ENCODE data around the gene KPNA2. TPM values are rescaled to one million over a fixed set of nuclear protein-coding genes. Genes with fewer than 3 reads are reported as not detected.

Gene KPNA2
- total and polyA plus RNA-seq, 2 of the 13 experiments (the other 11 are each of a cell fraction or from before 2014, with no cell fraction given): 111 to 305 TPM

DNA sequence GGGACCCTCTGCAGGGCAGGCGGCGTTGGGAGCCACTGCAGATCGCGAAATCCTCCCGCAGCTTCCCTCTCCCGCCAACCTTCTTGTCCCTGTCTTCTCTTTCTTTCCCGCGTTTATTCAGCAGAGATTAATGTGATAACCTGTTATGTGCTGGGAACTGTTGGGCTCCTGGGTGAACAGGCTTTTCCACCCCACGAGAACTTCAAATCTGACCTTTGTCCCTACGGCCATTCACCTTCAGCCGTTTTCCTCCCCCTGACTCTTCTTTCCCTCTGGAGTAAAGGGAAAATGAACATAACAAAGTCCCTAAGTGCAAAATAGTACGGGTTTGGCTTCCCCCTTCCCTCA is 15.2 kb upstream of the KPNA2 start (continued):
- TF ChIP-seq, protein P1, sequence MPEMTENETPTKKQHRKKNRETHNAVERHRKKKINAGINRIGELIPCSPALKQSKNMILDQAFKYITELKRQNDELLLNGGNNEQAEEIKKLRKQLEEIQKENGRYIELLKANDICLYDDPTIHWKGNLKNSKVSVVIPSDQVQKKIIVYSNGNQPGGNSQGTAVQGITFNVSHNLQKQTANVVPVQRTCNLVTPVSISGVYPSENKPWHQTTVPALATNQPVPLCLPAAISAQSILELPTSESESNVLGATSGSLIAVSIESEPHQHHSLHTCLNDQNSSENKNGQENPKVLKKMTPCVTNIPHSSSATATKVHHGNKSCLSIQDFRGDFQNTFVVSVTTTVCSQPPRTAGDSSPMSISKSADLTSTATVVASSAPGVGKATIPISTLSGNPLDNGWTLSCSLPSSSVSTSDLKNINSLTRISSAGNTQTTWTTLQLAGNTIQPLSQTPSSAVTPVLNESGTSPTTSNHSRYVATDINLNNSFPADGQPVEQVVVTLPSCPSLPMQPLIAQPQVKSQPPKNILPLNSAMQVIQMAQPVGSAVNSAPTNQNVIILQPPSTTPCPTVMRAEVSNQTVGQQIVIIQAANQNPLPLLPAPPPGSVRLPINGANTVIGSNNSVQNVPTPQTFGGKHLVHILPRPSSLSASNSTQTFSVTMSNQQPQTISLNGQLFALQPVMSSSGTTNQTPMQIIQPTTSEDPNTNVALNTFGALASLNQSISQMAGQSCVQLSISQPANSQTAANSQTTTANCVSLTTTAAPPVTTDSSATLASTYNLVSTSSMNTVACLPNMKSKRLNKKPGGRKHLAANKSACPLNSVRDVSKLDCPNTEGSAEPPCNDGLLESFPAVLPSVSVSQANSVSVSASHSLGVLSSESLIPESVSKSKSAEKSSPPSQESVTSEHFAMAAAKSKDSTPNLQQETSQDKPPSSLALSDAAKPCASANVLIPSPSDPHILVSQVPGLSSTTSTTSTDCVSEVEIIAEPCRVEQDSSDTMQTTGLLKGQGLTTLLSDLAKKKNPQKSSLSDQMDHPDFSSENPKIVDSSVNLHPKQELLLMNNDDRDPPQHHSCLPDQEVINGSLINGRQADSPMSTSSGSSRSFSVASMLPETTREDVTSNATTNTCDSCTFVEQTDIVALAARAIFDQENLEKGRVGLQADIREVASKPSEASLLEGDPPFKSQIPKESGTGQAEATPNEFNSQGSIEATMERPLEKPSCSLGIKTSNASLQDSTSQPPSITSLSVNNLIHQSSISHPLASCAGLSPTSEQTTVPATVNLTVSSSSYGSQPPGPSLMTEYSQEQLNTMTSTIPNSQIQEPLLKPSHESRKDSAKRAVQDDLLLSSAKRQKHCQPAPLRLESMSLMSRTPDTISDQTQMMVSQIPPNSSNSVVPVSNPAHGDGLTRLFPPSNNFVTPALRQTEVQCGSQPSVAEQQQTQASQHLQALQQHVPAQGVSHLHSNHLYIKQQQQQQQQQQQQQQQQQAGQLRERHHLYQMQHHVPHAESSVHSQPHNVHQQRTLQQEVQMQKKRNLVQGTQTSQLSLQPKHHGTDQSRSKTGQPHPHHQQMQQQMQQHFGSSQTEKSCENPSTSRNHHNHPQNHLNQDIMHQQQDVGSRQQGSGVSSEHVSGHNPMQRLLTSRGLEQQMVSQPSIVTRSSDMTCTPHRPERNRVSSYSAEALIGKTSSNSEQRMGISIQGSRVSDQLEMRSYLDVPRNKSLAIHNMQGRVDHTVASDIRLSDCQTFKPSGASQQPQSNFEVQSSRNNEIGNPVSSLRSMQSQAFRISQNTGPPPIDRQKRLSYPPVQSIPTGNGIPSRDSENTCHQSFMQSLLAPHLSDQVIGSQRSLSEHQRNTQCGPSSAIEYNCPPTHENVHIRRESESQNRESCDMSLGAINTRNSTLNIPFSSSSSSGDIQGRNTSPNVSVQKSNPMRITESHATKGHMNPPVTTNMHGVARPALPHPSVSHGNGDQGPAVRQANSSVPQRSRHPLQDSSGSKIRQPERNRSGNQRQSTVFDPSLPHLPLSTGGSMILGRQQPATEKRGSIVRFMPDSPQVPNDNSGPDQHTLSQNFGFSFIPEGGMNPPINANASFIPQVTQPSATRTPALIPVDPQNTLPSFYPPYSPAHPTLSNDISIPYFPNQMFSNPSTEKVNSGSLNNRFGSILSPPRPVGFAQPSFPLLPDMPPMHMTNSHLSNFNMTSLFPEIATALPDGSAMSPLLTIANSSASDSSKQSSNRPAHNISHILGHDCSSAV (CRISPR knock-in tag; IDR thresholded peaks at IDR 0.05; ENCODE audit: borderline replicate concordance): no peak
- TF ChIP-seq ZNF329 (CRISPR knock-in tag; IDR thresholded peaks at IDR 0.05; ENCODE audit: low read depth): no peak
- TF ChIP-seq, protein P2, sequence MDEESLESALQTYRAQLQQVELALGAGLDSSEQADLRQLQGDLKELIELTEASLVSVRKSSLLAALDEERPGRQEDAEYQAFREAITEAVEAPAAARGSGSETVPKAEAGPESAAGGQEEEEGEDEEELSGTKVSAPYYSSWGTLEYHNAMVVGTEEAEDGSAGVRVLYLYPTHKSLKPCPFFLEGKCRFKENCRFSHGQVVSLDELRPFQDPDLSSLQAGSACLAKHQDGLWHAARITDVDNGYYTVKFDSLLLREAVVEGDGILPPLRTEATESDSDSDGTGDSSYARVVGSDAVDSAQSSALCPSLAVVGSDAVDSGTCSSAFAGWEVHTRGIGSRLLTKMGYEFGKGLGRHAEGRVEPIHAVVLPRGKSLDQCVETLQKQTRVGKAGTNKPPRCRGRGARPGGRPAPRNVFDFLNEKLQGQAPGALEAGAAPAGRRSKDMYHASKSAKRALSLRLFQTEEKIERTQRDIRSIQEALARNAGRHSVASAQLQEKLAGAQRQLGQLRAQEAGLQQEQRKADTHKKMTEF (CRISPR knock-in tag; IDR thresholded peaks at IDR 0.05): no peak
- TF ChIP-seq RELA (CRISPR knock-in tag; IDR thresholded peaks at IDR 0.05): no peak
- TF ChIP-seq SMYD3 (CRISPR knock-in tag; IDR thresholded peaks at IDR 0.05): no peak
- TF ChIP-seq ZNF326 (CRISPR knock-in tag; IDR thresholded peaks at IDR 0.05; ENCODE audit: borderline replicate concordance): no peak
- TF ChIP-seq, protein P3, sequence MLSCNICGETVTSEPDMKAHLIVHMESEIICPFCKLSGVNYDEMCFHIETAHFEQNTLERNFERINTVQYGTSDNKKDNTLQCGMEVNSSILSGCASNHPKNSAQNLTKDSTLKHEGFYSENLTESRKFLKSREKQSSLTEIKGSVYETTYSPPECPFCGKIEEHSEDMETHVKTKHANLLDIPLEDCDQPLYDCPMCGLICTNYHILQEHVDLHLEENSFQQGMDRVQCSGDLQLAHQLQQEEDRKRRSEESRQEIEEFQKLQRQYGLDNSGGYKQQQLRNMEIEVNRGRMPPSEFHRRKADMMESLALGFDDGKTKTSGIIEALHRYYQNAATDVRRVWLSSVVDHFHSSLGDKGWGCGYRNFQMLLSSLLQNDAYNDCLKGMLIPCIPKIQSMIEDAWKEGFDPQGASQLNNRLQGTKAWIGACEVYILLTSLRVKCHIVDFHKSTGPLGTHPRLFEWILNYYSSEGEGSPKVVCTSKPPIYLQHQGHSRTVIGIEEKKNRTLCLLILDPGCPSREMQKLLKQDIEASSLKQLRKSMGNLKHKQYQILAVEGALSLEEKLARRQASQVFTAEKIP (CRISPR knock-in tag; IDR thresholded peaks at IDR 0.05; ENCODE audit: borderline replicate concordance): no peak
- no peak for TF ChIP-seq EEA1 (CRISPR knock-in tag; IDR thresholded peaks at IDR 0.05; ENCODE audit: borderline replicate concordance)
- TF ChIP-seq, protein P4, sequence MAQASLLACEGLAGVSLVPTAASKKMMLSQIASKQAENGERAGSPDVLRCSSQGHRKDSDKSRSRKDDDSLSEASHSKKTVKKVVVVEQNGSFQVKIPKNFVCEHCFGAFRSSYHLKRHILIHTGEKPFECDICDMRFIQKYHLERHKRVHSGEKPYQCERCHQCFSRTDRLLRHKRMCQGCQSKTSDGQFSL (CRISPR knock-in tag; IDR thresholded peaks at IDR 0.05): 0 out of 2 replicates have a peak, but pooled peaks have one; percentile 21
- TF ChIP-seq, protein P5, sequence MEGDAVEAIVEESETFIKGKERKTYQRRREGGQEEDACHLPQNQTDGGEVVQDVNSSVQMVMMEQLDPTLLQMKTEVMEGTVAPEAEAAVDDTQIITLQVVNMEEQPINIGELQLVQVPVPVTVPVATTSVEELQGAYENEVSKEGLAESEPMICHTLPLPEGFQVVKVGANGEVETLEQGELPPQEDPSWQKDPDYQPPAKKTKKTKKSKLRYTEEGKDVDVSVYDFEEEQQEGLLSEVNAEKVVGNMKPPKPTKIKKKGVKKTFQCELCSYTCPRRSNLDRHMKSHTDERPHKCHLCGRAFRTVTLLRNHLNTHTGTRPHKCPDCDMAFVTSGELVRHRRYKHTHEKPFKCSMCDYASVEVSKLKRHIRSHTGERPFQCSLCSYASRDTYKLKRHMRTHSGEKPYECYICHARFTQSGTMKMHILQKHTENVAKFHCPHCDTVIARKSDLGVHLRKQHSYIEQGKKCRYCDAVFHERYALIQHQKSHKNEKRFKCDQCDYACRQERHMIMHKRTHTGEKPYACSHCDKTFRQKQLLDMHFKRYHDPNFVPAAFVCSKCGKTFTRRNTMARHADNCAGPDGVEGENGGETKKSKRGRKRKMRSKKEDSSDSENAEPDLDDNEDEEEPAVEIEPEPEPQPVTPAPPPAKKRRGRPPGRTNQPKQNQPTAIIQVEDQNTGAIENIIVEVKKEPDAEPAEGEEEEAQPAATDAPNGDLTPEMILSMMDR (CRISPR knock-in tag; IDR thresholded peaks at IDR 0.05): no peak
- TF ChIP-seq, protein P6, sequence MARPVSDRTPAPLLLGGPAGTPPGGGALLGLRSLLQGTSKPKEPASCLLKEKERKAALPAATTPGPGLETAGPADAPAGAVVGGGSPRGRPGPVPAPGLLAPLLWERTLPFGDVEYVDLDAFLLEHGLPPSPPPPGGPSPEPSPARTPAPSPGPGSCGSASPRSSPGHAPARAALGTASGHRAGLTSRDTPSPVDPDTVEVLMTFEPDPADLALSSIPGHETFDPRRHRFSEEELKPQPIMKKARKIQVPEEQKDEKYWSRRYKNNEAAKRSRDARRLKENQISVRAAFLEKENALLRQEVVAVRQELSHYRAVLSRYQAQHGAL (CRISPR knock-in tag; IDR thresholded peaks at IDR 0.05; ENCODE audit: not compliant biosample characterization): no peak
- TF ChIP-seq ZNF761 (CRISPR knock-in tag; conservative IDR thresholded peaks at IDR 0.05): no peak
- no peak for TF ChIP-seq PAX8 (CRISPR knock-in tag; IDR thresholded peaks at IDR 0.05; ENCODE audit: borderline replicate concordance)
- peak; percentile 58; the same call in 1 of the 2 replicates for TF ChIP-seq ZBTB8A (CRISPR knock-in tag; IDR thresholded peaks at IDR 0.05; ENCODE audit: borderline replicate concordance, low read depth)

Measured in HepG2 (cell line).